Umbilical cord (tissue), 2 donors: ENCODE measurements around the gene SHH. TPM values are rescaled to one million over a fixed set of nuclear protein-coding genes. Genes with fewer than 3 reads are reported as not detected.
A peak's percentile ranks its signal among the peaks of the same experiment; 100 is the strongest.

Experiments
- DNase-seq: peaks from one replicate; pipeline ENCODE4 v3.0.0-alpha.2; 2015; ENCODE audit warnings: low spot score
- total RNA-seq: library from RNA; depleted of rRNA; stranded (reverse); fragments of >200 nt; gene quantifications from one replicate; pipeline ENCODE4 v1.2.3, GENCODE V29; 2014; ENCODE audit warnings: low replicate concordance; ENCODE audit not compliant: insufficient read depth

Gene SHH
- total RNA-seq, 1 donor from 2014 or later: 1.2 TPM

DNA sequence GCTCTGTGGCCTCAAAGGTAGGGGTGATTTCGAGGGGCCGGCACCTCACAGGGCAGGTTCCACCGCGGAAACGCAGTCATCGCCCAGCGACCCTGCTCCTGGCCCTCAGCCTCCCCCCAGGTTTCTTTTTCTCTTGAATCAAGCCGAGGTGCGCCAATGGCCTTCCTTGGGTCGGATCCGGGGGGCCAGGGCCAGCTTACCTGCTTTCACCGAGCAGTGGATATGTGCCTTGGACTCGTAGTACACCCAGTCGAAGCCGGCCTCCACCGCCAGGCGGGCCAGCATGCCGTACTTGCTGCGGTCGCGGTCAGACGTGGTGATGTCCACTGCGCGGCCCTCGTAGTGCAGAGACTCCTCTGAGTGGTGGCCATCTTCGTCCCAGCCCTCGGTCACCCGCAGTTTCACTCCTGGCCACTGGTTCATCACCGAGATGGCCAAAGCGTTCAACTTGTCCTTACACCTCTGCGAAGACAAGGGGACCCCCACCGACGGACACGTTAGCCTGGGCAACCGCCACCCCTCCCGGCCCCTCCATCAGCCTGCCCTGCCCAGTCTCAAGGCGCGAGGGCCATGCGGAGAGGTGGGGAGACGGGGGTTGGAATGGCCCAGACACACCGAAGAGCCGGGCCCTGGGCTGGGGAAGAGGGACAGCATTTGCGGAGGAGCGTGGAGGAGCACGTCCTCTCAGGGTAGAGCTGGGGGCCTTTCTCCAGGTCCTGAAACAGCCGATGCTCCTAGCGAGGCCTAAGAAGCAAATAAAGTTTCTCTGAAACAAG is 6.0 kb downstream of the SHH start:
- DNase-seq: no peak

DNA sequence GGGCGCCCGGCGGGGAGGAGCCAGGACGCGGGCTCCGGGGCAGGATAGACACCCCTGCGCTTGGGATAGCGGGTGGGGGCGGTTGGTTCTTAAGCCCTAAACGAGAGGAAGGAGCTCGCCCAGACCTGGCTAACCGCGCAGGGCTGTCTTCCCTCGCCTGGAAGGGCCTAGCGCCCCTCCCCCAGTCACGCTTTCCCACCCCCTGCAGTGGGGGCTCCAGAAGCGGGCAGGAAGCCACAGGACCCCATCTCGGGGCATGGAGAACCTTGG is 6.5 kb downstream of the SHH start:
- no peak for DNase-seq

DNA sequence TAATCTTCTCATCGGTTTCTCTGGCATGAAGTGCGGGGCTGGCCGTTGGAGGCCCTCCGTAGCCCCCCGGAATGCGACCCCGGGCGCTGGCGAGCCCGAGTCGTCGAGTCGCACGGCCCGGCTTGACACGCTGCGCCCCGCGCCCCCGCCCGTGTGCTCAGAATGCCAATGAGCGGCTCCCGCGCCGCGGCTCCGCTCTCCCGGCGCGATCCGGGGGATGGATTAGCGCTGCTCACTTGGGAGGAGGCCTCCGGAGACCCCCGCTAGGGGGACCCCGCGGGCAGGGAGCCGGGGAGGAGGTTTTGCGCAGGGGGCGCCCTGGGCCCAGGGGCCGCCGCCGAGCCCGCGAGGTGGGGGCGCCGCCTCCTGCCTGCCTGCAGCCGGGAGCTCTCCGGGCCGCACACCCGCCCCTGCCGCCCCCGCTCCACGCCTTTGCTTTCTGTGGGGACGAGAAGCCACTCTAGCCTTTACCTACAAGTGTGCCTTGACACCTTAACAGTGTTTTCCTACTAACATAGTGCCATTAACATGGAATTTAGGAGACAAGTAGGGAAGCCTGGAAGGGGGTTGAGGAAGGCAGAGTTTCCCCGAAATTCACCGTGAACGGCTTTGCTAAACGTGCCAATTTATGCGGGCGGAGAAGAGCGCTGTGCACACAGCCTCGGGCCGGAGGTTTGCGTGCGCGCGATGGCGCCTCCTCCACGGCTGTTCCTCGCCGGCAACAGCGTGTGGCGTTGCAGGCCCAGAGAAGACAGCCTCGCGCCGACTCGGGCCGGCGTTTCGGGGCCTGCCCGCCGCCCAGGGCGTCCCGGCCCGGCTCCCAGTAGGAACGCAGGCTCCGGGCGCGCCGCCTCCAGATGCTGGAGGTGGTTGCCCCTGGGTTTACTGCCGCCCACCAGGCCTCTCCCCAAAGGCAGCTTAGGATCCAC is 7.1 kb downstream of the SHH start:
- peak; percentile 59 for DNase-seq

DNA sequence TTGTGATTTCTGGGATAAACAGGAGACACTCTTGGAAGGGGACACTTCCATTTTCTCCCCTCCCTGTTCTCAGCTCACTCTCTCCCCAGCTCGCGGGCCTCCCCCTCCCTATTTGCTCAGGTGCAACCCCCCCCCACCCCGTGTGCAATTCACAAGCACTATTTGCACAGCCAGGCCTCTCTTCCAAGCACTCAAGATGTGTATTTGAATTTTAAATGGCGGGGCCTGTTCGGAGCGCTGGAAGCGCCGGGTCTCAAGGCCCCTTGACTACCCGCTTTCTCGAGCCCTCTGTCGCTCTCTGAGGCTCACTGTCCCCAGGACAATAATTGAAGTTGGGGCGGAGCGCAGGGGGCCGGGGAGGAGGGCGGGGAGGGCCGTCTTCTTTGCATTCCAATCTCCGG is 7.8 kb downstream of the SHH start:
- no peak for DNase-seq

DNA sequence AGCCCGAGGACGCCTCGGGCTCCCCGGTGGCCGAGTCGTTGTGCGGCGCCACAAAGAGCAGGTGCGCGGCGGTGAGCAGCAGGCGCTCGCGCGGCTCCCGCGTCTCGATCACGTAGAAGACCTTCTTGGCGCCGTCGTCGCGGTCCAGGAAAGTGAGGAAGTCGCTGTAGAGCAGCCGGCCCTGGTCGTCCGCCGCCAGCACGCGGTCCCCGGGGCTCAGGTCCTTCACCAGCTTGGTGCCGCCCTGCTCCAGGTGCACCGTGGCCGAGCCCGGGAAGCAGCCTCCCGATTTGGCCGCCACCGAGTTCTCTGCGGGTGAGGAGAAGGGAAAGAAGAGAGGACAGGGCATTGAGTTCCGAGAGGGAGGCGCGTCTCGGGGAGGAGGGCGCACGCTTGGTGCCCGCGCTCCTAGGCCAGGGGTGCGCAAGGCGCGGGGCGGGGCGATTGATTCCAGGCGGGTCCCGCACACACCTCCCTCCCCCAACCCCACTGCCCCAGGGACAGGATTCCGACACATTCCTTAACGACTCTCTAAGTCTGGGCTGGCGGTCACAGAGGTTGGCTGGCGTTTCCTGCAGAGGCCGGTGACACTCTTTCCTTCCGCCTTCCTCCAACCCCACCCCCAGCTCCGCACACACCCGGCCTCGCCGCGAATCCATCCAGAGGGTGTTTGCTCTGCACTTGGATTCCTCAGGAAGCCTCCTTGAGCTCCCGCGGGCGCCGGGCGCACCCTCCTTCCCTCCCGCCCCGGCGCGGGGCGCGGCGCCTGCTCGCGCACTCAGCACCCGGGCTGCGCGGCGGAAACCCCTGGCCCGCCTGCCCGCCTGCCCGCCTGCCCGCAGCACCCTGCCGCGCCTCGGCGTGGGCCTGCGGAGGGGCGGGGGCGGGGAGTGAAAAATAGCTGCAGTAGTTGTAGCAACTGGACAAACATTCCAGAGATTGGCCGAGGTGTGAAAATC is 8.6 kb downstream of the SHH start:
- no peak for DNase-seq

DNA sequence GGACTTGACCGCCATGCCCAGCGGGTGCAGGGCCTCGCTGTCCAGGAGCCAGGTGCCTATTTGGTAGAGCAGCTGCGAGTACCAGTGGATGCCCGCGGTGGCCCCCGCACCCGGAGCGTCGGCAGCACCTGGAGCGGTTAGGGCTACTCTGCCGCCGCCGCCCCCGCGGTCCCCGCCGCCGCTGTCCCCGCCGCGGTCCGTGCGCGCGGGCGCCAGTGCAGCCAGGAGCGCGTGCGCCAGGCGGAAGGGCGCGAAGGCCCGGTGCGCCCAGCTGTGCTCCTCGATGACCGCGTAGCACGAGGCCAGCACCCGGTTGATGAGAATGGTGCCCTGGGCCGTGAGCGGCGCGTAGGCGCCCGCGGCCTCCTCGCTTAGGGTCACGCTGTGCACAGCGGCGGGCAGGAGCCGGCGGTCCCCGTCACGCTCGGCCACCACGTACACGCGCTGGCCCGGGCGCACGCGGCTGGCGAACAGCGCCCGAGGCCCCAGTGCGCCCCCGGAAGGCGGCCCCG is 9.3 kb downstream of the SHH start:
- no peak for DNase-seq

DNA sequence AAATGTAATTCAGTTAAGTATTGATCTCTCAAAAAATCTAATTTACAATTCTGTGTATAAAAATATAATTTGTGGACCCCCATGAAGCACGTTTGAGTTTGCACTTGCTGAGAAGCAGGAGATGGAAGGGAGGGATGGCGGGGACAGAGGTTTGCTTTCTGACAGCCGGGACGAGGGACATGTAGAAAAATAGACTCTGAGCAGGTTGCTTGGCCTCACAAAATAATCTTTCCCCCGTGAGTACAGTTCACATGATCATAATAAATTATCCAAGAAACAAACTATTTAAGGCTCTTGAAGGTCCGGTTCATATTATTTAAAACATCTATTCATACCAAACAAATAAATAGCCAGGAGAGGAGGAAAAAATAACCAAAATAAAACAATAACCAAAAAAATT is 10.0 kb downstream of the SHH start:
- no peak for DNase-seq

DNA sequence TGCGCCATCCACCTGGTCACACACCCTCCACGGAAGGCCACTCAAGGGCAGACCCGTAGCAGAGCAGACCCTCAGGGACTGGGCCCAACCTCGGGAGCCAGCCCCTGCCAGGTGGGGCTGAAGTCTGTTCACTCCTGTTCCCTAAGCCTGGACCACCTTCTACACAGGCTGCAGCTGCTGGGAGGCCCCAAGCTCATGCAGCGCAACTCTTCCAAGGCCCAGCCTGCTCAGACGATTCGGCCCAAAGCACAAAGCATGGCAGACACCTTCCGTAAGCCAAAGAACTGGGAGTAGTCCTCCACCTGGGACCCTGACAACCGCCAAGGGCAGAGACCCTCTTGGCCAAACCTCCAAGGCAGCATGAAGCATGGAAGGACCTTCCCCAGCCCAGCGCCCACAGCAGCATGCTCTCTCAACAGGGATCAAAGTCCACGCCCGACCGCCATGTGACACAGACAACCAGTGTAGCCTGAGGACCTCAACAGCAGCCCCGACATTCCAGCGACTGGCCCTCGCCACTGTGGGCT is 11.5 kb downstream of the SHH start:
- DNase-seq: no peak

DNA sequence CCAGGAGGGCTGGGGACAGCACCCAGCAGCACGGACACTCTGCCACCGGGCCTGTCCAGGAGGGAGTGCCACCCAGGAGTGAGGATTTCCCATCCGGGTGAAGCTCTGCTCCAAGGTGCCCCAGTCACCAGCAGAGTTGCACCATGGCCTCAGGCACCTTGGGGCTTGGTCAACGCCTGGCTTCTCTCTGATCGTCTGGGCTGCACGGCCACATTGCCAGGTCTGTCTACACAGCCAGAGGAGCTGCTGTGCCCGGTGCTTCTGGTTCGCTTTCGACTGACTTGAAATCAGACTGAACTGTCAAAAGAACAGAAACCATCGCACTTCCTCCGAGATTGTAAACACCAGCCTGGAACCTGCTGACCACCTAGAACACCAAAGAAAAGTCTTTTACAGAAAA is 12.0 kb downstream of the SHH start:
- DNase-seq: no peak

DNA sequence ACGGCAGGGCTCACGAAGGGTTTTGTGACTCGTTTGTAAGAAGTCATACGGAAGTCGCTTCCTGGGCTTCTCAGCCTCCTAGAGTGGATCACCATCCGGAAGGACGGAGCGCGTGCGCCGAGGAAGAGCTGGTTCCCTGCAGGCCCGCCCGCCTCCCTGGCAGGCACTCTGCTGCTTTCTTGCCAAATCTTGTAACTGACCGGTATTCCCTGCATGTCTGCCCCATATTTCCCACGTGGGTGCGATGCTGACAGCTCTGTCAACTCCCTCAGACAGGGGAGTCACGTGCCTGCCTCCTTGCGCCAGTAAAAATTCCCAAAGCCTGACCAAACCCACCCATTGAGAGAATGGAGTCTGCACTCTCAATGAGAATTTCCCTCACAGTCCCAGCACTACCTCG is 12.7 kb downstream of the SHH start:
- no peak for DNase-seq

DNA sequence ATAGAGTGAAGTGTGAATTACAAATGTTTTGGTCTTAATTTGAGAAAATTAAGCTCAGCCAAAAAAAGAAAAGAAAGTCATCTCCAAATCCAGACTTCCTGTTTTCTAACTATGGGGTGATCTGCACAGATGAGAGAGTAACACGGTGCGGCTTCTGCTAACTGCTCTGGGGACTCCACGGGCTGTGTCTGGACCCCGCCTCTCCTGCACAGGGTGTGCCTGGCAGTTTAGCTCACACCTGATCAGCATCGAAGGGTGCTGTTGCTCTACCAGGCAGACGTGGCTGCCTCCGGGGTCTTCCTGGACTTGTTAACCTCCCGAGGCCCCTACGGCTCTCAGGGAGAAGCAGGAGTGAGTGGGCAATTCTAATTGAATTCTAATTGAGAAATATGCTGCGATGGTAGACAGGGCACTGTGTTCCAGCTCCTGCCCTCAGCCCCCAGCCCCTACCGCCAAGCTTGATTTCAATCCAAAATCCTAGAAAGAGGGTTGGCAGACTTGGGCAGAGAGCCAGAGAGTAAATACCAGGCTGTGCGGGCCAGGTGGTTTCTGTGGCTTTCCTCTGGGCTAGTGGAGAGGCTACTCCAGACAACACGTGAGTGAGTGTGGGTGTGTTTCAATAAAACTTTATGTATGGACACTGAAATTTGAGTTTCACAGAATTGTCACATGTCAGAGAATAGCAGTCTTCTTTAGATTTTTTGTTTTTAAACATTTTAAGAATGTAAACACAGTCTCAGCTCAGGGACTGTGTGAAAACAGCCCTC is 13.4 kb downstream of the SHH start:
- DNase-seq: no peak

DNA sequence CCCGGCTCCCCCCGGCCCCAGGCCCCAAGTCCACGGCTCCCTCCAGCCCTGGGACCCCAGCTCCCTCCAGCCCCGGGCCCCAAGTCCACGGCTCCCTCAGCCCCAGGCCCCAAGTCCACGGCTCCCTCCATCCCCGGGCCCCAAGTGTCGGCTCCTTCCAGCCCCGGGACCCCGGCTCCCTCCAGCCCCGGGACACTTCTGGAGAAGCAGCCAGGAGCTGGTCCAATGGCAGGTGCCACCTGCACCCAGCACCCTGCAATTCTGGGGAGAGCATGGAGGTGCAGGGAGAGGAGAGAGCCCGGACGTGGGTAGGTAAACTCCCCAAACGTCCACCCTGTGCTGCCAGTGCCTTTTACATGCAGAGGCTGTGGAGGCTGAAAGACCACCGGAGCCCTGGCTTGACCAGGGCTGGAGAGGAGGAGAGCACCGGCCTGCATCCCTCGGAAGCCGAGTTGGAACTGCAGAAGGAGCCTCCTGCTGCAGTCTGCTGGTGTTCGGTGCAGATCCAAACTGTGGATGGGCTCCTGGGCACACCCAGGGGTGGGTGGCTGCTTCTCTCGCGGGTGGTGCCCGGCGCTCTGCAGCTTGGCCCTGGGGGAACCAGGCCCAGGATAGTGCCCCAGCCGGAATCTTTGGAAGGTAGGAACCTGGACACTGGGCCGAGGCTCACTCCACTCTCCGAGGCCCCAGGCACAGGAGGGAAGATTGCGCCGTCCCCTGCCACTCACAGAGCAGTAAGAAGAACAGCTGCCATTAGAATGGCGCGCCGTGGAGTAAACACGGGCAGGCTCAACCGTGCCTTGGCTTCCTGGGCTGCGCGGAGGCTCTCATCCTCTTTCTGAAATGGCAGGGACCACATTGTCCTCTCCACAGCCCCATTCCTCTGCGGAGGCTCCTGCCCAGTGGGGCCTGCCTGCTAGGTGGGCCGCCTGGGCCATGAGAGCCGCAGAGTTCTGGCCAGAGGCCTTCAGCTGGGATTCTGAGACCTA is 14.7 kb downstream of the SHH start:
- DNase-seq: no peak

DNA sequence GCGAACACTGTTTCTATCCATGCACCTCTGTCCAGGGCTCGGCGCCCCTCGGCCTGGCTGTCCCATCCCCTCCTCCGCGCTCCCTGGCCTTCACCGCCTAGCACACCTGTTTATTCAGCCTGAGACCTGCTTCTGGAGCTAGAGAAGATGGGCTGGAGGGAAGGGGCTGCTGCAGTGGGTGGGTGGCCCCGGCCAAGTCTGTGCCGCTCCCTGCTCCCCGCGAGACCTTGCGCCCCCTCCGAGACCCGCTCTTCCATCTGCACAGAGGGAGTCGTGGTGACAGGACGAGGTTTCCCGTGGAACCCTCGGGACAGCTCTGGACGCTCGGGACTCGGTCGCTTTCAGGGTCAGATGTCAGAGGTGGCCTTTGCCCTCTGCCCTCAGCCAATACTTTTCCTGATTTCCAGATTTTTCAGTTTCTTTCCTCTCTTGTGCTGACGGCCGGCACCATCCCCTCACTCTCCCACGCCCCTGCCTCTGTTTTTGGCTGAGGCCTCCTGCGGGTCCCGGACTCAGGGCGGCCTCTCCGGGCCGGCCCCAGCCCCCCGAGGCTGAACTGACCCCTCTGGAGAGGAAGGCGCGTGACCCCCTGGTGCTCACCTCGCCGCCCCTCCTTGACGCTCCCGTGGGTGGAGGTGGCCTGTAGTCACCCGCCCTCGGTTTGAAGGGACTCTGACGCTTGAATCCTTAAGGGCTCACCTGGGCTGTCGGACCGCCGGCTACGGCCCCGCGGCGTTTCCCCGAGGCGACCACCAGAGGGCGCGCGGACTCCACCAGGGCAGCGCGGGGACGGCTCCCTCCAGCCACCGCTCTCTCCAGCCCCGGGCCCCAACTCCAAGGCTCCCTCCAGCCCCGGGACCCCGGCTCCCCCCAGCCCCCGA is 15.6 kb downstream of the SHH start:
- DNase-seq: no peak

DNA sequence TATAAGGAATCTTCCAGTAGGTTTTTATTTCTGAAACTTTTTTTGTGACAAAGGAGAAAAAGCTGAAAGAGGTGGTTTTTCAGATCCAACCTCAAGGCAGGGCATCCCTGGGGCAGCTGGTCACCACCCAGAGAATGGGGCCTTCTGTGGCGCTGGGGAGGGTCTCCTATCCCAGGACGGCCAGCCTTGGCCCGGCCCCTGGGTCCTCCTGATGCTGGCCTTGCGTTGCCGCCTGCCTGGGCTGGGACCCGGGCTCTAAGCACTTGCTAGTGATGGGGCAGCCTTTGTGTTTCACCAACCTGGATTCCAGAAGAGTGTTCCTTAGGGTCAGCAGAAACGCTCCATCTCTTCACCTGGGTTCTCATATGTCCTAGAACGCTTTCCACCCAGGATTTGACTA is 16.3 kb downstream of the SHH start:
- no peak for DNase-seq

DNA sequence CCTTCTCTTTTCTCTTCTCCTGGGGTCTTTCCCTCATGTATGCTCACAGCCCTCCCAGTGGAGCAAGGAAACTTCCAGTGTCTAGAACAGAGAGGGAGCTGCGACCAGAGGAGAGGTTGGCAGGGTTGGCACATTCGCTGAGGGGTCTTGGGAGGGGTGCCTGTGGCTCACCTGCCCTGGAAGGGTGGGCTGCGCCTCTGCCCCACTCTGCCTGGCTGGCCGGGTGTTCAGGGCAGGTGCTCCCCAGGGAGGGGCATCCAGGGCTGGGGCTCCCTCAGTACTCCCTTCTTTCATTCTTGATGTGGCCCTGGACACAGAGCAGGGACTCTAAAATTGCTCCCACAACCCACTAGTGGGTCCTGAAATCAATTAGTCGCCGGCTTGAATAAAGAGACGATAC is 16.9 kb downstream of the SHH start:
- no peak for DNase-seq

DNA sequence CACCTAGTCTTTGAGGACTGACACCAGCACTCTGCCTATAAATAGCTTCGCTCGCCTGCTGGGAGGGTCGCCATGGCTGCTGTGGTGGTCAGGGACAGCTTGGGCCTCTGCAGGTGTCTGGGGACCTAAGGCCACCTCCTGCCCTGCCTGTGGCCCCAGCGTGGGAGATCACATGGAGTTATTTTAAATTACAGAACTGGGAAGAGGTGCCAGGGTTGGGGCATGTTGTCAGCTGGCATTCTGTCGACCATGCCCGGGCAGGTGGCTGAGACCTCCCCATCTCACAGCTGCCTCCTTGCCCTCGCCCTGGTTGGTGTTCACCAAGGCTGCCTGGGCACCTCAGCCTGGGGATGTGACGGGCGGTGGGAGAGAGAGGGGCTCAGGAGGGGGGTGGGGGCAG is 18.1 kb downstream of the SHH start:
- no peak for DNase-seq

DNA sequence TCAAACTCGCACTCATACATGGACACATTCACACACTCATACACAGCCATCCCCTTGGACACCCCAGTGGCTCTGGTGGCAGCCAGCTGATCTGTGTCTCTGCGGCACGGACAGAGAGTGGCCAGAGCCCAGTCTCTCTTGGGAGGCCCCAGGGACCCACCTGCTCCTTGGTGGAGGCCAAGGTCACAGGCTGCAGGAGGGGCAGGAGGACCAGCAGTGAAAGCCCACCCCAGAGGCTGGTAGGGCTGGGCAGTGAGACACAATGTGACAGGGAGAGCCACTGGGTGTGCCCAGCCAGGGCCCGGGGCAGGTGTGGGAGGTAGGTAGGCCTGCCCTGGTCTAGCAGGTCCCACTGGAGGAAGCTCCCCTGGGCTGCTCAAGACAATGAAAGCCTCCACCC is 18.5 kb downstream of the SHH start:
- DNase-seq: no peak

DNA sequence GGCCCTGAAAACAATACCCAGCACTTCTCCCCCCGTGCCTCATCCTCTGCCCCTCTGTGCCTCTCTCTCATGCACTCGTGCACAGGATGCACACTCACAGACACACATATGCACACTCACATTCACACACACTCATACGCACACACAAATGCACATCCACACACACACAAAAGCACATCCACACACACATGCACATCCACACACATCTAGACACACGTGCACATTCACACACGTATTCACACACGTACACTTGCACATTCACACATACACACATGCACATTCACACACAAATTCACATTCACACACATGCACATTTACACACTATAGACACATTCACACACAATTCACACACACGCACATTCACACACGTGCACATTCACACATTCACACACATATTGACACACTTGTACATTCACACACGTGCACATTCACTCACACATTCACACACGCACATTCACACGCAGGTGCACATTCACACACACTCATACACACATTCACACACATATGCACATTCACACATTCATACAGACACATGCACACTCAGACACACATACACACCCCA is 19.2 kb downstream of the SHH start:
- DNase-seq: no peak
